Vagina (tissue), 2 donors: Measurements from ENCODE around the gene MYO18A.

Experiments
- POLR2A ChIP-seq, 2 donors: fragments of 450-650 bp; IDR thresholded peaks; one replicate each; pipeline ENCODE4 v1.6.1; 2017; ENCODE audit warnings: antibody characterized with exemption in 2 of 2, mild to moderate bottlenecking in 2 of 2, moderate library complexity in 2 of 2
- TF ChIP-seq, protein P1 (sequence below), 3 experiments: fragments of 450-650 bp in 2 of 3; fragments of 200-600 bp in 1 of 3; sonication (generic) in 1 of 3; IDR thresholded peaks; one replicate each; pipeline ENCODE4 v1.5.1; 2017 to 2019; ENCODE audit warnings: antibody characterized with exemption in 3 of 3, mild to moderate bottlenecking in 2 of 3, moderate library complexity in 2 of 3

DNA sequence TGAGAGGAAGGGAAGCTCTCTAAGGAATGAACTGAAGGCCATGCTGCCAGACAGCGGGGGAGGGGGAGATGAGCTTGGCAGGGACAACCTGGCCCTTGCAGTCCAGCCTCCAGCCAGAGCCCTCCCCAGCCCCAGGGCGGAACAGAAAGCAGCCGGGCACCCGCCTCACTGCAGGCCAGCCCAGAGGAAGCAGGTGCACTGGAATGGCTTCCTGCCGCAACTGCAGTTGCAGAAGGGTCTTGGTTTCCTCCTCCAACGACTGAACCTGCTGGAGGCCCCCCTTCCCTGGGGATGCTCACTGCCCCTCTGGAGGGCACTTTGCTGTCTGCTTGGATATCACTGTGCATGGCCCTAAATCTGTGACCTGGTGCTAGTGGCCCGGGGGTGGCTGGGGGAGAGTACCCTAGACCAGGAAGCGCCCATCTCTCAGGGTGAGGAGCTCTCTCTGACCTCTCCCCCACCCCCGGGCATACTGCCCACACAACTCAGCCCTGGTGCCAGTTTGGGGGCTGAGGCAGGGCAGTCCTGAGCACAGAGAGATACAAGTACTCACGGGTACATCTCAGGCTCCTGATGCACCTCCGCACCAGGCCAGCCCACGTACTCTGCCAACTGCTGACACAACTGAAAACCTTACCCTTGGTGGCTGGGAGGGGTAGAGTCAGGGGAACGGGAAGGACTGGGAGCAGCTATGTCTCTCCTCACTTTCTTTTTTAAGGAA, 41.1 kb downstream of the MYO18A start:
- TF ChIP-seq, protein P1, sequence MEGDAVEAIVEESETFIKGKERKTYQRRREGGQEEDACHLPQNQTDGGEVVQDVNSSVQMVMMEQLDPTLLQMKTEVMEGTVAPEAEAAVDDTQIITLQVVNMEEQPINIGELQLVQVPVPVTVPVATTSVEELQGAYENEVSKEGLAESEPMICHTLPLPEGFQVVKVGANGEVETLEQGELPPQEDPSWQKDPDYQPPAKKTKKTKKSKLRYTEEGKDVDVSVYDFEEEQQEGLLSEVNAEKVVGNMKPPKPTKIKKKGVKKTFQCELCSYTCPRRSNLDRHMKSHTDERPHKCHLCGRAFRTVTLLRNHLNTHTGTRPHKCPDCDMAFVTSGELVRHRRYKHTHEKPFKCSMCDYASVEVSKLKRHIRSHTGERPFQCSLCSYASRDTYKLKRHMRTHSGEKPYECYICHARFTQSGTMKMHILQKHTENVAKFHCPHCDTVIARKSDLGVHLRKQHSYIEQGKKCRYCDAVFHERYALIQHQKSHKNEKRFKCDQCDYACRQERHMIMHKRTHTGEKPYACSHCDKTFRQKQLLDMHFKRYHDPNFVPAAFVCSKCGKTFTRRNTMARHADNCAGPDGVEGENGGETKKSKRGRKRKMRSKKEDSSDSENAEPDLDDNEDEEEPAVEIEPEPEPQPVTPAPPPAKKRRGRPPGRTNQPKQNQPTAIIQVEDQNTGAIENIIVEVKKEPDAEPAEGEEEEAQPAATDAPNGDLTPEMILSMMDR (IDR thresholded peaks at IDR 0.05) = no peak
- no peak for TF ChIP-seq POLR2A (IDR thresholded peaks at IDR 0.05)
